ENCODE measurements around the gene CNNM2.

CNNM2 gene

GRCh38 chr10:103109821-103110220 lies 191.7 kb downstream of the CNNM2 start:
- no peak overlapping the region for H3K9ac ChIP-seq (ENCODE audit: low read depth in 1 of 2, low read length in 2 of 2)
- H3K9me3 ChIP-seq (ENCODE audit: control insufficient read depth in 1 of 2, low read length in 2 of 2) = no peaks in the 10 kb centered on the region
- no peak overlapping the region for H3K27ac ChIP-seq (ENCODE audit: low read depth, low read length)
- H3K4me3 ChIP-seq (ENCODE audit: low read depth in 1 of 2, low read length in 2 of 2) = no peak overlapping the region
- H3K36me3 ChIP-seq (ENCODE audit: control insufficient read depth in 1 of 2, insufficient read depth in 2 of 2, low read length in 2 of 2) = peaks cover under 1 to 1% of the 10 kb centered on the region in 2 donors
- peaks cover 6 to 8% of the 10 kb centered on the region in 2 donors for H3K4me1 ChIP-seq (ENCODE audit: control insufficient read depth in 1 of 2, insufficient read depth in 2 of 2, low read length in 2 of 2)
- no peaks in the 10 kb centered on the region for H3K27me3 ChIP-seq (ENCODE audit: control insufficient read depth in 1 of 2, insufficient read depth in 2 of 2, low read length in 2 of 2)

- H3K9ac ChIP-seq (ENCODE audit: low read depth in 1 of 2, low read length in 2 of 2) = no peak overlapping the region
- no peaks in the 10 kb centered on the region for H3K36me3 ChIP-seq (ENCODE audit: control insufficient read depth in 1 of 2, insufficient read depth in 2 of 2, low read length in 2 of 2)
Observed at GRCh38 chr10:103110407-103110806, 192.3 kb downstream of the CNNM2 start.

GRCh38 chr10:103111031-103111917 lies 193.2 kb downstream of the CNNM2 start:
- Histone ChIP-seq H3K9ac (ENCODE audit: low read depth in 1 of 2, low read length in 2 of 2) (no peak overlapping the region), H3K4me3 (ENCODE audit: low read depth in 1 of 2, low read length in 2 of 2) (no peak overlapping the region), H3K36me3 (ENCODE audit: control insufficient read depth in 1 of 2, insufficient read depth in 2 of 2, low read length in 2 of 2) (no peaks in the 10 kb centered on the region), H3K9me3 (ENCODE audit: control insufficient read depth in 1 of 2, low read length in 2 of 2) (no peaks in the 10 kb centered on the region), H3K27ac (ENCODE audit: low read depth, low read length) (no peak overlapping the region), H3K27me3 (ENCODE audit: control insufficient read depth in 1 of 2, insufficient read depth in 2 of 2, low read length in 2 of 2) (no peaks in the 10 kb centered on the region), H3K4me1 (ENCODE audit: control insufficient read depth in 1 of 2, insufficient read depth in 2 of 2, low read length in 2 of 2) (peaks cover 6 to 15% of the 10 kb centered on the region in 2 donors)

More at GRCh38 chr10:103110407-103110806, 192.3 kb downstream of the CNNM2 start:
- no peaks in the 10 kb centered on the region for H3K9me3 ChIP-seq (ENCODE audit: control insufficient read depth in 1 of 2, low read length in 2 of 2)
- H3K4me1 ChIP-seq (ENCODE audit: control insufficient read depth in 1 of 2, insufficient read depth in 2 of 2, low read length in 2 of 2) = peaks cover 6 to 14% of the 10 kb centered on the region in 2 donors
- no peak overlapping the region for H3K4me3 ChIP-seq (ENCODE audit: low read depth in 1 of 2, low read length in 2 of 2)
- H3K27me3 ChIP-seq (ENCODE audit: control insufficient read depth in 1 of 2, insufficient read depth in 2 of 2, low read length in 2 of 2) = no peaks in the 10 kb centered on the region
- H3K27ac ChIP-seq (ENCODE audit: low read depth, low read length) = no peak overlapping the region

- Histone ChIP-seq H3K27ac (ENCODE audit: low read depth, low read length) (no peak overlapping the region), H3K36me3 (ENCODE audit: control insufficient read depth in 1 of 2, insufficient read depth in 2 of 2, low read length in 2 of 2) (no peaks in the 10 kb centered on the region), H3K27me3 (ENCODE audit: control insufficient read depth in 1 of 2, insufficient read depth in 2 of 2, low read length in 2 of 2) (no peaks in the 10 kb centered on the region), H3K9ac (ENCODE audit: low read depth in 1 of 2, low read length in 2 of 2) (no peak overlapping the region), H3K4me3 (ENCODE audit: low read depth in 1 of 2, low read length in 2 of 2) (no peak overlapping the region), H3K4me1 (ENCODE audit: control insufficient read depth in 1 of 2, insufficient read depth in 2 of 2, low read length in 2 of 2) (peaks cover 6 to 15% of the 10 kb centered on the region in 2 donors), H3K9me3 (ENCODE audit: control insufficient read depth in 1 of 2, low read length in 2 of 2) (no peaks in the 10 kb centered on the region)
Observed at GRCh38 chr10:103111918-103112877, 194.1 kb downstream of the CNNM2 start.

- H3K9me3 ChIP-seq (ENCODE audit: control insufficient read depth in 1 of 2, low read length in 2 of 2) = no peaks in the 10 kb centered on the region
- no peak overlapping the region for H3K9ac ChIP-seq (ENCODE audit: low read depth in 1 of 2, low read length in 2 of 2)
- no peak overlapping the region for H3K27ac ChIP-seq (ENCODE audit: low read depth, low read length)
- no peak overlapping the region for H3K4me3 ChIP-seq (ENCODE audit: low read depth in 1 of 2, low read length in 2 of 2)
- no peaks in the 10 kb centered on the region for H3K27me3 ChIP-seq (ENCODE audit: control insufficient read depth in 1 of 2, insufficient read depth in 2 of 2, low read length in 2 of 2)
- no peaks in the 10 kb centered on the region for H3K36me3 ChIP-seq (ENCODE audit: control insufficient read depth in 1 of 2, insufficient read depth in 2 of 2, low read length in 2 of 2)
- peaks cover 6 to 15% of the 10 kb centered on the region in 2 donors for H3K4me1 ChIP-seq (ENCODE audit: control insufficient read depth in 1 of 2, insufficient read depth in 2 of 2, low read length in 2 of 2)
Observed at GRCh38 chr10:103114876-103115275, 196.8 kb downstream of the CNNM2 start.

- Histone ChIP-seq H3K9me3 (ENCODE audit: control insufficient read depth in 1 of 2, low read length in 2 of 2) (no peaks in the 10 kb centered on the region), H3K27me3 (ENCODE audit: control insufficient read depth in 1 of 2, insufficient read depth in 2 of 2, low read length in 2 of 2) (no peaks in the 10 kb centered on the region), H3K9ac (ENCODE audit: low read depth in 1 of 2, low read length in 2 of 2) (no peak overlapping the region), H3K4me1 (ENCODE audit: control insufficient read depth in 1 of 2, insufficient read depth in 2 of 2, low read length in 2 of 2) (peaks cover 4 to 15% of the 10 kb centered on the region in 2 donors), H3K4me3 (ENCODE audit: low read depth in 1 of 2, low read length in 2 of 2) (no peak overlapping the region), H3K36me3 (ENCODE audit: control insufficient read depth in 1 of 2, insufficient read depth in 2 of 2, low read length in 2 of 2) (no peaks in the 10 kb centered on the region), H3K27ac (ENCODE audit: low read depth, low read length) (no peak overlapping the region)
Observed at GRCh38 chr10:103117247-103117646, 199.2 kb downstream of the CNNM2 start.

GRCh38 chr10:103120546-103120945 lies 202.5 kb downstream of the CNNM2 start:
- H3K4me3 ChIP-seq (ENCODE audit: low read depth in 1 of 2, low read length in 2 of 2) = no peak overlapping the region
- peak overlapping the region; percentile 0 for H3K27ac ChIP-seq (ENCODE audit: low read depth, low read length)
- H3K9ac ChIP-seq (ENCODE audit: low read depth in 1 of 2, low read length in 2 of 2) = no peak overlapping the region
- H3K36me3 ChIP-seq (ENCODE audit: control insufficient read depth in 1 of 2, insufficient read depth in 2 of 2, low read length in 2 of 2) = peaks cover 0 to 3% of the 10 kb centered on the region in 2 donors
- H3K27me3 ChIP-seq (ENCODE audit: control insufficient read depth in 1 of 2, insufficient read depth in 2 of 2, low read length in 2 of 2) = no peaks in the 10 kb centered on the region
- H3K9me3 ChIP-seq (ENCODE audit: control insufficient read depth in 1 of 2, low read length in 2 of 2) = no peaks in the 10 kb centered on the region
- H3K4me1 ChIP-seq (ENCODE audit: control insufficient read depth in 1 of 2, insufficient read depth in 2 of 2, low read length in 2 of 2) = peaks cover 4 to 6% of the 10 kb centered on the region in 2 donors

- no peaks in the 10 kb centered on the region for H3K27me3 ChIP-seq (ENCODE audit: control insufficient read depth in 1 of 2, insufficient read depth in 2 of 2, low read length in 2 of 2)
- H3K4me1 ChIP-seq (ENCODE audit: control insufficient read depth in 1 of 2, insufficient read depth in 2 of 2, low read length in 2 of 2) = peaks cover 4 to 6% of the 10 kb centered on the region in 2 donors
- no peak overlapping the region for H3K4me3 ChIP-seq (ENCODE audit: low read depth in 1 of 2, low read length in 2 of 2)
- H3K9ac ChIP-seq (ENCODE audit: low read depth in 1 of 2, low read length in 2 of 2) = no peak overlapping the region
- H3K36me3 ChIP-seq (ENCODE audit: control insufficient read depth in 1 of 2, insufficient read depth in 2 of 2, low read length in 2 of 2) = peaks cover 0 to 3% of the 10 kb centered on the region in 2 donors
- H3K9me3 ChIP-seq (ENCODE audit: control insufficient read depth in 1 of 2, low read length in 2 of 2) = no peaks in the 10 kb centered on the region
- H3K27ac ChIP-seq (ENCODE audit: low read depth, low read length) = no peak overlapping the region
Observed at GRCh38 chr10:103120977-103121735, 203.1 kb downstream of the CNNM2 start.

- no peaks in the 10 kb centered on the region for H3K9me3 ChIP-seq (ENCODE audit: control insufficient read depth in 1 of 2, low read length in 2 of 2)
- peaks cover 4 to 6% of the 10 kb centered on the region in 2 donors for H3K4me1 ChIP-seq (ENCODE audit: control insufficient read depth in 1 of 2, insufficient read depth in 2 of 2, low read length in 2 of 2)
- H3K27ac ChIP-seq (ENCODE audit: low read depth, low read length) = no peak overlapping the region
- peaks cover 0 to 3% of the 10 kb centered on the region in 2 donors for H3K36me3 ChIP-seq (ENCODE audit: control insufficient read depth in 1 of 2, insufficient read depth in 2 of 2, low read length in 2 of 2)
- no peak overlapping the region for H3K9ac ChIP-seq (ENCODE audit: low read depth in 1 of 2, low read length in 2 of 2)
- no peaks in the 10 kb centered on the region for H3K27me3 ChIP-seq (ENCODE audit: control insufficient read depth in 1 of 2, insufficient read depth in 2 of 2, low read length in 2 of 2)
- no peak overlapping the region for H3K4me3 ChIP-seq (ENCODE audit: low read depth in 1 of 2, low read length in 2 of 2)
Observed at GRCh38 chr10:103123282-103124024, 205.4 kb downstream of the CNNM2 start.

All from duodenal mucosa (tissue), 2 donors.